Heart right ventricle (tissue), 16 donors: ENCODE measurements around the gene DUSP1. TPM values are rescaled to one million over a fixed set of nuclear protein-coding genes. Genes with fewer than 3 reads are reported as not detected.

Experiments used
- ATAC-seq, 8 donors: fragments of 200-7000 bp; cut with Tn5 transposase; one replicate each; pipeline ENCODE4 v1.9.1; 2020; ENCODE audit warnings: mild to moderate bottlenecking in 8 of 8, moderate library complexity in 8 of 8, moderate number of reproducible peaks in 1 of 8
- DNase-seq, 2 donors: peaks; one replicate each; pipeline ENCODE4 v3.0.0-alpha.2; 2020
- H3K27ac ChIP-seq, 10 donors: fragments of 200-600 bp; sonication (generic) in 2 of 10; one replicate each; pipeline versions ENCODE4 v1.5.0 to v1.8.0; 2020 to 2022; ENCODE audit warnings: mild to moderate bottlenecking in 3 of 10
- H3K27me3 ChIP-seq, 7 donors: fragments of 200-600 bp; one replicate each; pipeline ENCODE4 v1.8.0; 2021 to 2022; ENCODE audit warnings: mild to moderate bottlenecking in 2 of 7
- H3K36me3 ChIP-seq, 9 donors: fragments of 200-600 bp; sonication (generic) in 1 of 9; one replicate each; pipeline versions ENCODE4 v1.5.0 to v1.8.0; 2020 to 2022; ENCODE audit warnings: mild to moderate bottlenecking in 2 of 9
- H3K4me1 ChIP-seq, 9 donors: fragments of 200-600 bp; sonication (generic) in 1 of 9; one replicate each; pipeline versions ENCODE4 v1.5.0 to v1.8.0; 2020 to 2022; ENCODE audit warnings: mild to moderate bottlenecking in 4 of 9
- H3K4me3 ChIP-seq, 10 donors: fragments of 200-600 bp; sonication (generic) in 2 of 10; one replicate each; pipeline versions ENCODE4 v1.5.0 to v1.8.0; 2020 to 2022; ENCODE audit warnings: mild to moderate bottlenecking in 7 of 10, moderate library complexity in 2 of 10
- H3K9me3 ChIP-seq, 11 donors: fragments of 200-600 bp in 10 of 11; sonication (generic) in 2 of 11; one replicate each; pipeline versions ENCODE4 v1.5.0 to v1.8.0; 2013 to 2022; ENCODE audit warnings: mild to moderate bottlenecking in 2 of 11, control low read depth in 1 of 11, moderate library complexity in 1 of 11
- WGBS, 2 donors: extraction: QIAGEN DNeasy Blood & Tissue Kit; methylation state at CpG; one replicate each; pipeline ENCODE4 v1.1.7; 2013; ENCODE audit warnings: inconsistent platforms in 1 of 2; 5-methylcytosine and 5-hydroxymethylcytosine counted together
- intact Hi-C, 10 donors: fragments of 100-400 bp; cut with DNase I; formaldehyde crosslinking; loops; one replicate each; pipeline versions ENCODE4 v1.11.1 to v1.14.2; 2022
- polyA plus RNA-seq, 2 donors: library from polyadenylated mRNA; stranded (reverse); fragments of 200-250 nt; gene quantifications; one replicate each; pipeline ENCODE4 v1.2.3, GENCODE V29; 2013
- total RNA-seq, 10 donors: library from RNA; stranded (reverse); fragmentation: NEBNext Ultra II Directional in 3 of 10; extraction: Animal tissue kit (Norgen Biotek cat#: 25700) in 3 of 10; gene quantifications; one replicate each; pipeline versions ENCODE4 v1.2.1 to v1.2.4, GENCODE V29; 2021 to 2023
- TF ChIP-seq, protein P1 (sequence below), 9 donors: fragments of 200-600 bp; sonication (generic) in 2 of 9; IDR thresholded peaks; one replicate each; pipeline versions ENCODE4 v1.5.0 to v1.8.0; 2021 to 2022; ENCODE audit warnings: antibody characterized with exemption in 9 of 9, mild to moderate bottlenecking in 5 of 9, moderate library complexity in 1 of 9
- donor health status: Arrhythmogenic right ventricular cardiomyopathy.
- donor health status: ischemic (EF 13 %, LVEDD 7.1; RV severe dilation, severe dysfunction).
- donor health status: healthy with polysubstance abuse.
- donor health status: DM: no; HTN: yes; CAD: no.
- donor health status: DM: no; HTN: no; CAD: no.
- donor health status: ischemic (EF 25% LVEDD 6.9; RV normal size, moderate dysfunction).
- donor health status: ischemic (EF 25% LVEDD 5.7; RV mildly dilated, moderate dysfunction).
- donor health status: healthy.
- donor health status: DM: yes; HTN: yes; CAD: no.
- donor health status: Ischemic cardiomyopathy.
- donor health status: ischemic (EF 35%, LVEDD 5.7; RV mildly dilated, moderate dysfunction).
- donor health status: nonischemic (EF 11% LVEDD 7.7; RV severe dilation, severe dysfunction).
- donor health status: DM: yes; HTN: yes; CAD: no.
- donor health status: PGD.
- donor health status: ischemic (EF 29% LVEDD 5.4; RV normal size, mild dysfunction).
- donor health status: nonischemic (EF 23%, LVEDD 6.1; RV moderate dilation, normal function).

DUSP1 gene
- total and polyA plus RNA-seq, 12 donors = 33.3 to 215 (median 125) TPM

DNA sequence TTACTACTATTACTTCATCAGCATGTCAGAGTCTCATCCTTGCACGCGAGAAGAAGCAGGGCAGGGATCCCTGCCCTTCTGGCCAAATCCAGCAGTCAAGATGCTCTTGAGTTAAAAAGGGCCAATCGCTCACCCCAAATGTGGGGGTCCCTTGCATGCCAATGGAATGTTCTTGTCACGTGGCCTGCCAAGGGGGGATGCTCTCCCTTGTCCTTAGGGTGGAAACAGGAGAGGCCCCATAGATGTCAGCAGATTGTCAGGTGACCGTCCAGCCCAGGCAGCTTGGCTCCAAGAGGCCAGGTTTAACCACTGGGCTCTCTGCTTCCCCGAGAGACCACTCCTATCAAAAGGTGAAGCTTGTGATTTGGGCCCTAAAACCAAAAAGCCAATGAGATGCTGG lies 25.3 kb upstream of the DUSP1 start:
- H3K9me3 ChIP-seq = no peaks in the 10 kb centered on the region
- intact Hi-C loops = loop anchor here in 1 of 10 donors (10.0 kb wide), 1 partner anchor 58 kb away; no protein-coding TSS in a partner anchor
- DNase-seq = no peak
- H3K27ac ChIP-seq = peak overlapping the region in 7 of 10 donors; percentile 64 to 95 (median 79)
- no peak for ATAC-seq
- no peaks in the 10 kb centered on the region for H3K36me3 ChIP-seq
- H3K27me3 ChIP-seq = no peaks in the 10 kb centered on the region
- no peak overlapping the region for H3K4me3 ChIP-seq
- TF ChIP-seq, protein P1, sequence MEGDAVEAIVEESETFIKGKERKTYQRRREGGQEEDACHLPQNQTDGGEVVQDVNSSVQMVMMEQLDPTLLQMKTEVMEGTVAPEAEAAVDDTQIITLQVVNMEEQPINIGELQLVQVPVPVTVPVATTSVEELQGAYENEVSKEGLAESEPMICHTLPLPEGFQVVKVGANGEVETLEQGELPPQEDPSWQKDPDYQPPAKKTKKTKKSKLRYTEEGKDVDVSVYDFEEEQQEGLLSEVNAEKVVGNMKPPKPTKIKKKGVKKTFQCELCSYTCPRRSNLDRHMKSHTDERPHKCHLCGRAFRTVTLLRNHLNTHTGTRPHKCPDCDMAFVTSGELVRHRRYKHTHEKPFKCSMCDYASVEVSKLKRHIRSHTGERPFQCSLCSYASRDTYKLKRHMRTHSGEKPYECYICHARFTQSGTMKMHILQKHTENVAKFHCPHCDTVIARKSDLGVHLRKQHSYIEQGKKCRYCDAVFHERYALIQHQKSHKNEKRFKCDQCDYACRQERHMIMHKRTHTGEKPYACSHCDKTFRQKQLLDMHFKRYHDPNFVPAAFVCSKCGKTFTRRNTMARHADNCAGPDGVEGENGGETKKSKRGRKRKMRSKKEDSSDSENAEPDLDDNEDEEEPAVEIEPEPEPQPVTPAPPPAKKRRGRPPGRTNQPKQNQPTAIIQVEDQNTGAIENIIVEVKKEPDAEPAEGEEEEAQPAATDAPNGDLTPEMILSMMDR (IDR thresholded peaks at IDR 0.05) = no peak
- H3K4me1 ChIP-seq = peaks cover 6 to 87% (median 25%) of the 10 kb centered on the region in 9 donors
- 90 to 92% methylated on average over 6 of the region's 6 CpGs for WGBS, 2 donors

DNA sequence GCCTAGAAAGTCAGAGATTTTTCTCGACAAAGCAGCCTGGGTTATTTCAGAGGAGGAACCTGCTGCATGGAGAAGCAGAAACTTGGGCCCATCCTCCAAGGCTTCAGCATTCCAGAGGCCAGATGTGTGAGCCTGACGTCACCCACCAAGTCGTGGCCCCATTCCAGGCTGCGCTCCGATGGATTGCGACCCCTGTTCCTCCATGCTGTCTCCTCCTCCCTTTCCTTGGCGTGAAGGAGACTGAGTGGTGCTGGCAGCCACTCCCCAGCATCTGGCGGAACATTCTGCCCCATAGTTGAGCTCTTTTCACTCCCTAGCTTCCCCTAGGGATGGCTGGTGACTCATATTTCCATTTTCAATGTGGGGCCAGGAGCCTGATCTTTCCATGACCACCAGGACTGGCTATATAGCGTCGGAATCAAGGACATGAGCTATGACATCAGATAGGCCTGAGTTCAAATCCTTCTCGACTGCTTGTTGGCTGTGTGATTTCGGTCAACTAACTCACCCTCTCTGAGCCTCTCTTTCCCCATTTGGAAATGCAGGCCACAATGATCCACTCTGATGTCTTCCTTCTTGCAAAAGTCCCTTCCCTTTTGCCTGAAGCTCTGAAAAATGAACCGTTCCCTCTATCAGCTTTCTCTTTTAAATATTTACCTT lies 24.5 kb upstream of the DUSP1 start:
- Histone ChIP-seq H3K9me3 (no peaks in the 10 kb centered on the region), H3K27ac (peak overlapping the region; percentile 19 to 95 (median 74)), H3K4me3 (no peak overlapping the region), H3K4me1 (peaks cover 6 to 84% (median 25%) of the 10 kb centered on the region in 9 donors), H3K36me3 (no peaks in the 10 kb centered on the region), H3K27me3 (no peaks in the 10 kb centered on the region)
- intact Hi-C loops = loop anchor here in 2 of 10 donors (1.0 to 10.0 kb wide), 2 partner anchors 24 to 59 kb away; partner anchors contain the start of gene DUSP1 (in 1 of the 2)
- ATAC-seq (peak; percentile 93 to 97 (median 95)), DNase-seq (peak; percentile 93 to 96)
- whole genome bisulfite sequencing, 2 donors = 37 to 52% methylated on average over 13 of the region's 13 CpGs
- TF ChIP-seq, protein P1 (IDR thresholded peaks at IDR 0.05) = peak in 1 of 9 donors; percentile 6

DNA sequence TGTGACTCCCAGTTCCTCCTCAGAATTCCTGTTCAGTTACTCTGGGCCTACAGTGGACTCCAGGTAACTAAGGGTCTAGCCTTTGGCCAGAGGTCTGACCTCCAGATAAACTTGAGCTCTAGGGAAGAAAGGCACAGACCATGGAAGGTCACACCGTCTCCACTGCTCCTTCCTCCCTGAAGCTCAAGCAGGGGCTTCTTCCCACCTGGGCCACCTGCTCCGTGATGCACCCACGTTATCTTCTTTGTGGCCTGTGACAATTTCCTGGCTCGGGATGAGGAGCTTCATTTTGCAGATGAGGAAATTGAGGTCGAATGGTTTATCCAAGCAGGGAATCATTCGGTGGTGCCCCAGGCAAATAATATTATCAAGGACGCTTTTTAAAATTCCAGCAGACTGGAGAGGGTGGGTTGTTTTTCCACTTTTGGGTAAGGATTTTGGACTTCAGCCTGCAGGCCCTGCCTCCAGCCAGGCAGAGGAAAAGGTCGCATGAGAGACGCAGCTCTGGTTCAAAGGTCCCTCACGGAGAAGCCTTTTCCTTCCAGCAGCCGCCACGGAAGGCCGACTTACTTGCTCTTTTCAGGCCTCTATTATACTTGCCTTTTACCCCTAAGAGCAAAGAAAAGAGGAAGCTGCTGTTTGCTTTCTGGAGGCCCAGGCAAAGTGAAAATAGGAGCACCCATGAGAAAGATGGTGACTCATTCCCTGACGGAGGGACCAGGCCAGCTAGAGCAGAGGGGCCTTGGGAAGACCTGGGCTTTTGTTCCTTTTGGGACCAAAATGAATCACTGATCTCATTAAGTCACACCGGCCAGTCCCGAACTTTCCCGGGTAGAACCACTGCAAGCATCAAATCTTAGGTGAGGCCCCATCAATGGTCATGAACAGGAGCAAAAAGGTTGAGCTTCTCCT lies 22.8 kb upstream of the DUSP1 start:
- no peak overlapping the region for H3K4me3 ChIP-seq
- intact Hi-C loops = loop anchor here in 1 of 10 donors (10.0 kb wide), 1 partner anchor 61 kb away; no protein-coding TSS in a partner anchor
- no peaks in the 10 kb centered on the region for H3K9me3 ChIP-seq
- no peaks in the 10 kb centered on the region for H3K27me3 ChIP-seq
- no peak for ATAC-seq
- 84 to 86% methylated on average over 17 of the region's 17 CpGs for WGBS, 2 donors
- TF ChIP-seq, protein P1 (IDR thresholded peaks at IDR 0.05) = no peak
- no peaks in the 10 kb centered on the region for H3K36me3 ChIP-seq
- no peak for DNase-seq
- H3K4me1 ChIP-seq = peaks cover 16 to 84% (median 41%) of the 10 kb centered on the region in 9 donors
- H3K27ac ChIP-seq = peak overlapping the region in 8 of 10 donors; percentile 31 to 95 (median 77)
